Hepatocyte (in vitro differentiated cells): ENCODE results near the gene EXOC3. TPM values are rescaled to one million over a fixed set of nuclear protein-coding genes. Genes with fewer than 3 reads are reported as not detected.

ENCODE experiments used
- DNase-seq: peaks from one replicate; pipeline ENCODE4 v3.0.0-alpha.2; 2016; ENCODE audit warnings: low spot score
- H2AFZ ChIP-seq: fragments of 200-600 bp; sonication (generic); 2 replicates; pipeline ENCODE4 v1.6.0; 2016; ENCODE audit warnings: antibody characterized with exemption, mild to moderate bottlenecking
- H3K27ac ChIP-seq: fragments of 200-600 bp; sonication (generic); 2 replicates; pipeline ENCODE4 v1.5.1; 2016; ENCODE audit warnings: mild to moderate bottlenecking
- H3K27me3 ChIP-seq: fragments of 200-600 bp; sonication (generic); 2 replicates; pipeline ENCODE4 v1.6.1; 2016
- H3K36me3 ChIP-seq: fragments of 200-600 bp; sonication (generic); replicated peaks from 2 replicates; pipeline ENCODE4 v1.5.1; 2016; ENCODE audit warnings: low read depth; ENCODE audit not compliant: insufficient read depth
- H3K4me1 ChIP-seq: fragments of 200-600 bp; sonication (generic); 2 replicates; pipeline ENCODE4 v1.5.1; 2016; ENCODE audit warnings: mild to moderate bottlenecking, moderate library complexity; ENCODE audit not compliant: insufficient read depth
- H3K4me2 ChIP-seq: fragments of 200-600 bp; sonication (generic); 2 replicates; pipeline ENCODE4 v1.6.0; 2016
- H3K4me3 ChIP-seq: fragments of 200-600 bp; sonication (generic); 2 replicates; pipeline ENCODE4 v1.5.1; 2016; ENCODE audit warnings: mild to moderate bottlenecking
- H3K79me2 ChIP-seq: fragments of 200-600 bp; sonication (generic); 2 replicates; pipeline ENCODE4 v1.6.0; 2017; ENCODE audit warnings: mild to moderate bottlenecking
- H3K9me2 ChIP-seq: fragments of 200-600 bp; sonication (generic); replicated peaks from 2 replicates; pipeline ENCODE4 v1.6.0; 2017; ENCODE audit warnings: mild to moderate bottlenecking; ENCODE audit not compliant: insufficient read depth
- H3K9me3 ChIP-seq: fragments of 200-600 bp; sonication (generic); 2 replicates; pipeline ENCODE4 v1.5.1; 2016; ENCODE audit warnings: low read depth, mild to moderate bottlenecking
- H4K20me1 ChIP-seq: fragments of 200-600 bp; sonication (generic); 2 replicates; pipeline ENCODE4 v1.6.0; 2016; ENCODE audit warnings: mild to moderate bottlenecking; ENCODE audit not compliant: insufficient read depth, poor library complexity, severe bottlenecking
- EZH2 ChIP-seq: fragments of 200-600 bp; sonication (generic); IDR thresholded peaks from 2 replicates; pipeline ENCODE4 v1.6.1; 2016; ENCODE audit warnings: antibody characterized with exemption, mild to moderate bottlenecking, borderline replicate concordance
- EZH2phosphoT487 ChIP-seq: fragments of 200-600 bp; sonication (generic); IDR thresholded peaks from one replicate; pipeline ENCODE4 v1.6.1; 2018; ENCODE audit warnings: antibody characterized with exemption, mild to moderate bottlenecking, low read depth, moderate library complexity; ENCODE audit not compliant: unreplicated experiment, severe bottlenecking
- WGBS: methylation state at CpG from one replicate; pipeline ENCODE4 v1.1.6; 2016; ENCODE audit warnings: low lambda C conversion rate; ENCODE audit errors: missing lambda C conversion rate; 5-methylcytosine and 5-hydroxymethylcytosine counted together
- polyA plus RNA-seq: library from polyadenylated mRNA; unstranded; fragments of >200 nt; fragmentation: Nextera tagmentation; extraction: Ambion mirVana; gene quantifications from 2 replicates; pipeline ENCODE4 v1.2.1, GENCODE V29; 2016
- total RNA-seq: library from RNA; depleted of rRNA; stranded (reverse); fragments of >200 nt; gene quantifications from 2 replicates; pipeline ENCODE4 v1.2.3, GENCODE V29; 2014
- TF ChIP-seq, protein P1 (sequence below): fragments of 200-600 bp; sonication (generic); IDR thresholded peaks from 2 replicates; pipeline ENCODE4 v1.5.1; 2016; ENCODE audit warnings: antibody characterized with exemption, mild to moderate bottlenecking; ENCODE audit not compliant: poor library complexity

EXOC3 gene
- total and polyA plus RNA-seq, 2 experiments from 2014 or later = 36.1 to 38.3 TPM

DNA sequence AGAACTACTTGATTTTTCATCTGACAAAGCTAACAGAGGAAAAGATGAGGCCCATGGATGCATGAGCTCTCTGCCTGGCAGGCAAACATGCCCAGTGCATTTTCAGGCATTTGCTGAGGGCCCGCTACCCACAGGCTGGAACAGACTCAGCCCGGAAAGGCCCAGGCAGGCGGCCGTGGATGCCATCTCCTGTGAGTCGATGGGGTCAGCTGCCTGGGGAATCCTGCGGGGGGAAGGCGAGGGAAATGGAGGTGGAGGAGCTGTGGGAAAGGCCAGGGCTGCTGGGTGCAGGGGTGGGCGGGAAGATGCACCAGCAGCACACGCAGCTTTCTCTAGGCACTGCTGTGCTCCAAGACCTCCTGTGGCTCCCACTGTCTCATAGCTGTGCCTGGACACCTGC is 67.5 kb downstream of the EXOC3 start:
- Histone ChIP-seq H3K27me3 (no peaks in the 10 kb centered on the region), H3K9me2 (no peaks in the 10 kb centered on the region), H3K9me3 (no peaks in the 10 kb centered on the region), H3K79me2 (no peaks in the 10 kb centered on the region), H3K4me3 (no peak overlapping the region), H3K4me2 (no peak overlapping the region), H3K4me1 (peaks cover 15% of the 10 kb centered on the region), H3K36me3 (no peaks in the 10 kb centered on the region), H2AFZ (no peak overlapping the region), H4K20me1 (no peaks in the 10 kb centered on the region), H3K27ac (no peak overlapping the region)
- WGBS = 95% methylated on average over 8 of the region's 9 CpGs
- no peak for TF ChIP-seq EZH2
- DNase-seq = no peak

- TF ChIP-seq EZH2 = no peak
- TF ChIP-seq EZH2phosphoT487 = no peak
- TF ChIP-seq, protein P1, sequence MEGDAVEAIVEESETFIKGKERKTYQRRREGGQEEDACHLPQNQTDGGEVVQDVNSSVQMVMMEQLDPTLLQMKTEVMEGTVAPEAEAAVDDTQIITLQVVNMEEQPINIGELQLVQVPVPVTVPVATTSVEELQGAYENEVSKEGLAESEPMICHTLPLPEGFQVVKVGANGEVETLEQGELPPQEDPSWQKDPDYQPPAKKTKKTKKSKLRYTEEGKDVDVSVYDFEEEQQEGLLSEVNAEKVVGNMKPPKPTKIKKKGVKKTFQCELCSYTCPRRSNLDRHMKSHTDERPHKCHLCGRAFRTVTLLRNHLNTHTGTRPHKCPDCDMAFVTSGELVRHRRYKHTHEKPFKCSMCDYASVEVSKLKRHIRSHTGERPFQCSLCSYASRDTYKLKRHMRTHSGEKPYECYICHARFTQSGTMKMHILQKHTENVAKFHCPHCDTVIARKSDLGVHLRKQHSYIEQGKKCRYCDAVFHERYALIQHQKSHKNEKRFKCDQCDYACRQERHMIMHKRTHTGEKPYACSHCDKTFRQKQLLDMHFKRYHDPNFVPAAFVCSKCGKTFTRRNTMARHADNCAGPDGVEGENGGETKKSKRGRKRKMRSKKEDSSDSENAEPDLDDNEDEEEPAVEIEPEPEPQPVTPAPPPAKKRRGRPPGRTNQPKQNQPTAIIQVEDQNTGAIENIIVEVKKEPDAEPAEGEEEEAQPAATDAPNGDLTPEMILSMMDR = no peak
- H3K4me2 ChIP-seq = no peak overlapping the region
- no peaks in the 10 kb centered on the region for H3K27me3 ChIP-seq
- no peaks in the 10 kb centered on the region for H3K36me3 ChIP-seq
- H4K20me1 ChIP-seq = no peaks in the 10 kb centered on the region
- no peaks in the 10 kb centered on the region for H3K9me3 ChIP-seq
- H2AFZ ChIP-seq = no peak overlapping the region
- no peaks in the 10 kb centered on the region for H3K9me2 ChIP-seq
- no peak overlapping the region for H3K4me3 ChIP-seq
- no peaks in the 10 kb centered on the region for H3K79me2 ChIP-seq
- H3K27ac ChIP-seq = no peak overlapping the region
- peaks cover 15% of the 10 kb centered on the region for H3K4me1 ChIP-seq
- DNase-seq = no peak
- 96% methylated on average over 16 of the region's 16 CpGs for WGBS
These were observed 68.5 kb downstream of the EXOC3 start for GRCh38 chr5:511476-511875.

DNA sequence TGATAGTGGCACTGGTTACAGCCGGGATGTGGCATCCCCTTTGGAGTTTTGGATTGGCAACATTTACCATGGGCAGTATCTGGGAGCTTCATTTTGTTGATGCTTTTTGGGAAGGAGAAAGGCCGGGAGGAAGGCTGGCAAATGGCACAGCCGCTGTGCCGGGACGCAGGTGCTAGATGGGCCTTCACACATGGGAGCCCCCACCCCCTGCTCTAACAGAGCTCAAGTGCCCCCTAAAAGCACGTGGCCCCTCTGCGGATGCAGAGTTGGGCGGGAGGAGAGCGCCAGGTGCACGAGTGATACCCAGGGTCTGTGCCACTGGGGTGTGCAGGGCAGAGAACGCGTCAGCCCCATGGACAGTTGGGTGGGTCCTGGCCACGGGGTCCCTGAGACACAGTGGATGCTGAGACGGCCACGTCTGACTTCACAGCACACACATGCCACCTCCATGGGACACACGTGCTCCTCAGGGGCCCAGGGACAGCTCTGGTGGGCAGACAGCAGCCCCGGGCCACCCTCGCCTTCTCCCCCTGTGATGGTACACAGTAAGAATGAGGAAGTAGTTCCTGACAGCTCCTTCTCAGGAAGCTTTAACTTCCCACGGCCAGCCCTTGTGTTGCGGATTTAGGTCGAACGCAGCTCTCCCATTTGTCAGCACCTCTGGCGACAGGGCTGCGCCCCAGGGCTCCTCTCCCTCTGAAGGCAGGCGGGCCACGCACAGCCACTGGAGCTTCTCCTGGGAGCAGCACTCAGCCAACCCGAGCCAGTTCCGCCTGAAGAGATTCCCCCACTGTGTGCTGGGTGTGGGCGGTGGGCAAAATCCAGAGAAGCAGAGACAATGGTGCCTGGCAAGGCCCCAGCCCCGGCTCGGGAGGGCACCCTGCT is 70.5 kb downstream of the EXOC3 start:
- DNase-seq = no peak
- Histone ChIP-seq H4K20me1 (no peaks in the 10 kb centered on the region), H3K9me2 (no peaks in the 10 kb centered on the region), H3K4me2 (no peak overlapping the region), H3K9me3 (no peaks in the 10 kb centered on the region), H3K27ac (no peak overlapping the region), H3K27me3 (no peaks in the 10 kb centered on the region), H3K4me3 (no peak overlapping the region), H3K4me1 (peaks cover 15% of the 10 kb centered on the region), H2AFZ (no peak overlapping the region), H3K79me2 (no peaks in the 10 kb centered on the region), H3K36me3 (no peaks in the 10 kb centered on the region)
- 81% methylated on average over 30 of the region's 31 CpGs for WGBS
- TF ChIP-seq EZH2phosphoT487 (no peak), EZH2 (no peak)
- TF ChIP-seq, protein P1 = no peak

DNA sequence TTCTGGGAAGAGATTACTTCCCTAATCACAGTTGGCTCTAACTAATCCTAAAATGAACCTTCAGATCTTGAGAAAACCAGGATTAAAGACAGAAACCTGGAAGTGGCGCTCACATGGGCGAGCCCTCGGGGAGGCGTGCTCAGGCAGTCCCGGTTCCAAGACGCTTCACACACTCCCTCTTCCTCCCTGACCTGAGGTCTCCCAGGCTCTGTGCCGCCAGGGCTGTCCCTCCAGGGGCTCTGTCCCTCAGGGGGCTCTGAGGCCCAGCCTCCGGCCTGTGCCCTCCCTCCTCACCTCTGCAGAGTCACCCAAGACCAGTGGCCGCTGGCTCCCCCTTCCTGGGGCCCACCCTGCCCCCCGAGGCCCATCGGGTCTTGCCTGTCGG is 71.1 kb downstream of the EXOC3 start:
- DNase-seq = no peak
- WGBS = 79% methylated on average over 12 of the region's 12 CpGs
- Histone ChIP-seq H3K9me3 (no peaks in the 10 kb centered on the region), H4K20me1 (no peaks in the 10 kb centered on the region), H3K27ac (peak overlapping the region; percentile 77), H3K27me3 (no peaks in the 10 kb centered on the region), H3K79me2 (no peaks in the 10 kb centered on the region), H3K4me1 (peaks cover 15% of the 10 kb centered on the region), H3K9me2 (no peaks in the 10 kb centered on the region), H3K4me2 (peak overlapping the region; percentile 43), H3K36me3 (no peaks in the 10 kb centered on the region), H3K4me3 (no peak overlapping the region), H2AFZ (no peak overlapping the region)
- TF ChIP-seq EZH2phosphoT487 = no peak
- TF ChIP-seq, protein P1 = no peak
- TF ChIP-seq EZH2 = no peak
